ENCODE measurements around the gene KIF13A.

DNA sequence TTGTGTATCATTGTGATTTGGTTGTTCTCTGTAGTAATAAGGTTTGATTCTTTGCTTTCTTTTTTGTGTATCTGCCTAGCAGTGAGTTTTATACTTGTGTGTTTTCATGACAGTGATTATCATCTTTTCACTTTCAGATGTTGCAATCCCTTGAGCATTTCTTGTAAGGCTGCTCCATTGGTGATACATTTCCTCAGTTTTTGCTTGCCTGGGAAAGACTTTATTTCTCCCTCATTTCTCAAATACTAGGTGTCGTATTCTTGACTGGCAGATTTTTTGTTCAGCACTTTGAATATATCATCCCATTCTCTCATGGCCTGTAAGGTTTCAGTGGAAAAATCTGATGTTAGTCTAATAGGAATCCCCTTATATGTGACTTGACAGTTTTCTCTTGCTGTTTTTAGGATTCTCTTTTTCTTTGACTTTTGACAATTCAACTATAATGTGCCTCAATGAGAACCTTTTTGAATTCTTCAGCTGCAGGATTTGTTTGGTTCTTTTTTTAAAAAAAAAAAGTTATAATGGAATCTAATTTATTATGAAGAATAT is 249.7 kb downstream of the KIF13A start:
- TF ChIP-seq, protein P1, sequence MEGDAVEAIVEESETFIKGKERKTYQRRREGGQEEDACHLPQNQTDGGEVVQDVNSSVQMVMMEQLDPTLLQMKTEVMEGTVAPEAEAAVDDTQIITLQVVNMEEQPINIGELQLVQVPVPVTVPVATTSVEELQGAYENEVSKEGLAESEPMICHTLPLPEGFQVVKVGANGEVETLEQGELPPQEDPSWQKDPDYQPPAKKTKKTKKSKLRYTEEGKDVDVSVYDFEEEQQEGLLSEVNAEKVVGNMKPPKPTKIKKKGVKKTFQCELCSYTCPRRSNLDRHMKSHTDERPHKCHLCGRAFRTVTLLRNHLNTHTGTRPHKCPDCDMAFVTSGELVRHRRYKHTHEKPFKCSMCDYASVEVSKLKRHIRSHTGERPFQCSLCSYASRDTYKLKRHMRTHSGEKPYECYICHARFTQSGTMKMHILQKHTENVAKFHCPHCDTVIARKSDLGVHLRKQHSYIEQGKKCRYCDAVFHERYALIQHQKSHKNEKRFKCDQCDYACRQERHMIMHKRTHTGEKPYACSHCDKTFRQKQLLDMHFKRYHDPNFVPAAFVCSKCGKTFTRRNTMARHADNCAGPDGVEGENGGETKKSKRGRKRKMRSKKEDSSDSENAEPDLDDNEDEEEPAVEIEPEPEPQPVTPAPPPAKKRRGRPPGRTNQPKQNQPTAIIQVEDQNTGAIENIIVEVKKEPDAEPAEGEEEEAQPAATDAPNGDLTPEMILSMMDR (IDR thresholded peaks at IDR 0.05), result no peak
- TF ChIP-seq POLR2AphosphoS5 (IDR thresholded peaks at IDR 0.05) (no peak), POLR2A (IDR thresholded peaks at IDR 0.05) (no peak), EP300 (IDR thresholded peaks at IDR 0.05; ENCODE audit: low read depth) (no peak)
